GM18951 (cell line): ENCODE results near the gene CAPZB.

Experiments
- POLR2A ChIP-seq: IDR thresholded peaks from 4 replicates; pipeline ENCODE4 v1.6.1; 2011; ENCODE audit warnings: mild to moderate bottlenecking; ENCODE audit not compliant: insufficient read length, insufficient read depth; ENCODE audit errors: extremely low read depth
- in situ Hi-C: fragments of 300-500 bp; cut with MboI; formaldehyde crosslinking; loops from one replicate; pipeline ENCODE4 v1.12.0; 2022; ENCODE audit warnings: low sequenced_read_pairs, mixed read lengths, inconsistent platforms; ENCODE audit not compliant: unreplicated experiment

CAPZB gene

GRCh38 chr1:19328486-19328885, 156.9 kb downstream of the CAPZB start:
- no peak for TF ChIP-seq POLR2A
- in situ Hi-C loops: no loop called here

- in situ Hi-C loops: no loop called here
- no peak for TF ChIP-seq POLR2A
Measured at GRCh38 chr1:19327736-19328135, 157.6 kb downstream of the CAPZB start.

- in situ Hi-C loops: no loop called here
- no peak for TF ChIP-seq POLR2A
Measured at GRCh38 chr1:19327301-19327700, 158.0 kb downstream of the CAPZB start.

GRCh38 chr1:19326748-19327065, 158.6 kb downstream of the CAPZB start:
- in situ Hi-C loops: no loop called here
- TF ChIP-seq POLR2A: no peak

- no peak for TF ChIP-seq POLR2A
- in situ Hi-C loops: no loop called here
Measured at GRCh38 chr1:19325958-19326747, 159.2 kb downstream of the CAPZB start.

- in situ Hi-C loops: no loop called here
Measured at GRCh38 chr1:19325368-19325957, 159.9 kb downstream of the CAPZB start.

GRCh38 chr1:19324665-19324990, 160.7 kb downstream of the CAPZB start:
- no peak for TF ChIP-seq POLR2A
- in situ Hi-C loops: no loop called here

More at GRCh38 chr1:19325368-19325957, 159.9 kb downstream of the CAPZB start:
- no peak for TF ChIP-seq POLR2A

- in situ Hi-C loops: no loop called here
Measured at GRCh38 chr1:19323987-19324664, 161.2 kb downstream of the CAPZB start.

GRCh38 chr1:19322481-19322880, 162.9 kb downstream of the CAPZB start:
- in situ Hi-C loops: no loop called here

More at GRCh38 chr1:19323987-19324664, 161.2 kb downstream of the CAPZB start:
- no peak for TF ChIP-seq POLR2A

GRCh38 chr1:19321071-19321470, 164.3 kb downstream of the CAPZB start:
- no peak for TF ChIP-seq POLR2A
- in situ Hi-C loops: no loop called here

More at GRCh38 chr1:19322481-19322880, 162.9 kb downstream of the CAPZB start:
- TF ChIP-seq POLR2A: no peak

- no peak for TF ChIP-seq POLR2A
- in situ Hi-C loops: no loop called here
Measured at GRCh38 chr1:19319196-19319595, 166.1 kb downstream of the CAPZB start.

GRCh38 chr1:19317126-19317910, 168.0 kb downstream of the CAPZB start:
- TF ChIP-seq POLR2A: no peak
- in situ Hi-C loops: no loop called here
